NCI-H748 (cell line): ENCODE results near the gene CYLC2.

Experiments used
- DNase-seq: peaks from one replicate; lab custom pipeline; 2025; ENCODE audit not compliant: unreplicated experiment; lab: John Stamatoyannopoulos, UW

CYLC2 gene

GRCh38 chr9:102995033-102995432 is at the start of gene CYLC2:
Gene CYLC2 (plus strand): TSS chr9:102995333. CDS start chr9:102995381, 48 bp downstream.
- DNase-seq = no peak

GRCh38 chr9:102950346-102950745 is 44.8 kb upstream of the CYLC2 start:
- peak; percentile 22 for DNase-seq

GRCh38 chr9:102966999-102967398 is 28.1 kb upstream of the CYLC2 start:
- no peak for DNase-seq

GRCh38 chr9:102967979-102968378 is 27.2 kb upstream of the CYLC2 start:
- DNase-seq = no peak

GRCh38 chr9:102972780-102973179 is 22.4 kb upstream of the CYLC2 start:
- DNase-seq = no peak

GRCh38 chr9:102974530-102974929 is 20.6 kb upstream of the CYLC2 start:
- DNase-seq = no peak

- DNase-seq = no peak
Observed at GRCh38 chr9:102975251-102975650, 19.9 kb upstream of the CYLC2 start.

- DNase-seq = peak; percentile 11
Observed at GRCh38 chr9:102985162-102985895, 9.8 kb upstream of the CYLC2 start.

GRCh38 chr9:102986425-102986824 is 8.7 kb upstream of the CYLC2 start:
- no peak for DNase-seq

GRCh38 chr9:103003689-103004088 is 8.6 kb downstream of the CYLC2 start:
- no peak for DNase-seq

GRCh38 chr9:103014242-103014641 is 19.1 kb downstream of the CYLC2 start:
- DNase-seq = no peak

- no peak for DNase-seq
Observed at GRCh38 chr9:103025796-103026195, 30.7 kb downstream of the CYLC2 start.

GRCh38 chr9:103037508-103038477 is 42.7 kb downstream of the CYLC2 start:
- no peak for DNase-seq

- DNase-seq = no peak
Observed at GRCh38 chr9:103041961-103042360, 46.8 kb downstream of the CYLC2 start.
